Measurements from ENCODE around the gene PTGS1. TPM values are rescaled to one million over a fixed set of nuclear protein-coding genes. Genes with fewer than 3 reads are reported as not detected.

The PTGS1 gene
- total and polyA plus RNA-seq, 4 experiments from 2014 or later = 0.17 to 0.49 (median 0.28) TPM; not detected in 1

GRCh38 chr9:122347348-122348287 is 23.2 kb upstream of the PTGS1 start:
- Histone ChIP-seq H3K36me3 (ENCODE audit: insufficient read depth, low read length) (no peaks in the 10 kb centered on the region), H3K4me3 (ENCODE audit: low read length in 2 of 2) (peak overlapping the region in 1 of 2 donors; percentile 28), H3K27me3 (ENCODE audit: insufficient read depth, low read length) (peaks cover 13% of the 10 kb centered on the region), H3K9me3 (ENCODE audit: control insufficient read depth in 1 of 2, low read length in 2 of 2) (no peaks in the 10 kb centered on the region), H3K27ac (ENCODE audit: low read depth, low read length) (no peak overlapping the region), H3K4me1 (ENCODE audit: insufficient read depth, low read length) (peaks cover 7% of the 10 kb centered on the region)
- no peaks in the 10 kb centered on the region for H3K36me3 Mint-ChIP-seq
- H3K4me1 Mint-ChIP-seq = peaks cover 0 to 7% (median 3%) of the 10 kb centered on the region in 4 donors
- H3K27ac Mint-ChIP-seq = no peak overlapping the region
- ChIA-PET POLR2A (ENCODE audit: partially characterized antibody) (no interaction called here), CTCF (ENCODE audit: partially characterized antibody) (interaction anchor here (1.1 to 7.1 kb wide), 3 partner anchors 82 to 250 kb away, joined by 3 to 143 read pairs (median 34); no protein-coding TSS in a partner anchor)
- H3K9me3 Mint-ChIP-seq = peaks cover 0 to 2% (median under 1%) of the 10 kb centered on the region in 8 donors
- peaks cover 23 to 50% of the 10 kb centered on the region in 2 donors for H3K27me3 Mint-ChIP-seq
- intact Hi-C loops (cut with micrococcal nuclease) = no loop called here
- DNase-seq = no peak
- H3K4me3 Mint-ChIP-seq = peak overlapping the region; percentile 70 to 86 (median 79)

GRCh38 chr9:122348288-122348777 is 22.5 kb upstream of the PTGS1 start:
- POLR2A ChIA-PET (ENCODE audit: partially characterized antibody) = no interaction called here
- Histone ChIP-seq H3K27ac (ENCODE audit: low read depth, low read length) (no peak overlapping the region), H3K4me3 (ENCODE audit: low read length in 2 of 2) (no peak overlapping the region), H3K4me1 (ENCODE audit: insufficient read depth, low read length) (peaks cover 7% of the 10 kb centered on the region), H3K36me3 (ENCODE audit: insufficient read depth, low read length) (no peaks in the 10 kb centered on the region), H3K9me3 (ENCODE audit: control insufficient read depth in 1 of 2, low read length in 2 of 2) (no peaks in the 10 kb centered on the region), H3K27me3 (ENCODE audit: insufficient read depth, low read length) (peaks cover 13% of the 10 kb centered on the region)
- intact Hi-C loops (cut with micrococcal nuclease) = no loop called here
- H3K4me1 Mint-ChIP-seq = peaks cover 0 to 7% (median 3%) of the 10 kb centered on the region in 4 donors
- no peak overlapping the region for H3K27ac Mint-ChIP-seq
- CTCF ChIA-PET (ENCODE audit: partially characterized antibody) = interaction anchor here (4.3 to 7.1 kb wide), 2 partner anchors 222 to 251 kb away, joined by 34 to 143 read pairs; no protein-coding TSS in a partner anchor
- peak overlapping the region in 3 of 8 donors; percentile 0 to 76 (median 58) for H3K4me3 Mint-ChIP-seq
- DNase-seq = no peak
- H3K36me3 Mint-ChIP-seq = no peaks in the 10 kb centered on the region
- peaks cover 0 to 9% (median 1%) of the 10 kb centered on the region in 8 donors for H3K9me3 Mint-ChIP-seq
- H3K27me3 Mint-ChIP-seq = peaks cover 23 to 51% of the 10 kb centered on the region in 2 donors

GRCh38 chr9:122348791-122349190 is 22.0 kb upstream of the PTGS1 start:
- DNase-seq = no peak
- CTCF ChIA-PET (ENCODE audit: partially characterized antibody) = interaction anchor here (4.3 to 7.1 kb wide), 2 partner anchors 223 to 251 kb away, joined by 34 to 143 read pairs; no protein-coding TSS in a partner anchor
- H3K27me3 Mint-ChIP-seq = peaks cover 23 to 51% of the 10 kb centered on the region in 2 donors
- intact Hi-C loops (cut with micrococcal nuclease) = no loop called here
- Histone ChIP-seq H3K27ac (ENCODE audit: low read depth, low read length) (no peak overlapping the region), H3K9me3 (ENCODE audit: control insufficient read depth in 1 of 2, low read length in 2 of 2) (no peaks in the 10 kb centered on the region), H3K4me1 (ENCODE audit: insufficient read depth, low read length) (peaks cover 7% of the 10 kb centered on the region), H3K36me3 (ENCODE audit: insufficient read depth, low read length) (no peaks in the 10 kb centered on the region), H3K27me3 (ENCODE audit: insufficient read depth, low read length) (peaks cover 13% of the 10 kb centered on the region), H3K4me3 (ENCODE audit: low read length in 2 of 2) (no peak overlapping the region)
- peaks cover 0 to 13% (median 3%) of the 10 kb centered on the region in 8 donors for H3K9me3 Mint-ChIP-seq
- no peak overlapping the region for H3K27ac Mint-ChIP-seq
- H3K36me3 Mint-ChIP-seq = no peaks in the 10 kb centered on the region
- peaks cover 0 to 7% (median 3%) of the 10 kb centered on the region in 4 donors for H3K4me1 Mint-ChIP-seq
- peak overlapping the region in 3 of 8 donors; percentile 0 to 76 (median 58) for H3K4me3 Mint-ChIP-seq
- POLR2A ChIA-PET (ENCODE audit: partially characterized antibody) = no interaction called here

GRCh38 chr9:122349201-122349600 is 21.6 kb upstream of the PTGS1 start:
- Histone ChIP-seq H3K9me3 (ENCODE audit: control insufficient read depth in 1 of 2, low read length in 2 of 2) (no peaks in the 10 kb centered on the region), H3K4me3 (ENCODE audit: low read length in 2 of 2) (no peak overlapping the region), H3K27ac (ENCODE audit: low read depth, low read length) (no peak overlapping the region), H3K27me3 (ENCODE audit: insufficient read depth, low read length) (peaks cover 13% of the 10 kb centered on the region), H3K4me1 (ENCODE audit: insufficient read depth, low read length) (peaks cover 7% of the 10 kb centered on the region), H3K36me3 (ENCODE audit: insufficient read depth, low read length) (no peaks in the 10 kb centered on the region)
- ChIA-PET CTCF (ENCODE audit: partially characterized antibody) (interaction anchor here (0.9 to 7.2 kb wide), 11 partner anchors 10 to 461 kb away, joined by 3 to 165 read pairs (median 9); no protein-coding TSS in a partner anchor), POLR2A (ENCODE audit: partially characterized antibody) (no interaction called here)
- Mint-ChIP-seq H3K27me3 (peaks cover 19 to 48% of the 10 kb centered on the region in 2 donors), H3K36me3 (no peaks in the 10 kb centered on the region), H3K27ac (no peak overlapping the region), H3K9me3 (peaks cover 0 to 13% (median 3%) of the 10 kb centered on the region in 8 donors), H3K4me3 (no peak overlapping the region), H3K4me1 (peaks cover 0 to 7% (median 3%) of the 10 kb centered on the region in 4 donors)
- no peak for DNase-seq
- intact Hi-C loops (cut with micrococcal nuclease) = no loop called here

- peaks cover 0 to 13% (median 3%) of the 10 kb centered on the region in 8 donors for H3K9me3 Mint-ChIP-seq
- ChIA-PET POLR2A (ENCODE audit: partially characterized antibody) (interaction anchor here (0.7 kb wide), 1 partner anchor 251 kb away, joined by 4 read pairs; no protein-coding TSS in a partner anchor), CTCF (ENCODE audit: partially characterized antibody) (interaction anchor here (0.5 to 7.2 kb wide), 32 partner anchors 11 to 1193 kb away, joined by 3 to 165 read pairs (median 4); no protein-coding TSS in a partner anchor)
- intact Hi-C loops (cut with micrococcal nuclease) = loop anchor here (1.0 kb wide), 3 partner anchors 251 to 460 kb away; no protein-coding TSS in a partner anchor
- no peak overlapping the region for H3K27ac ChIP-seq (ENCODE audit: low read depth, low read length)
- no peaks in the 10 kb centered on the region for H3K36me3 Mint-ChIP-seq
- peaks cover 7% of the 10 kb centered on the region for H3K4me1 ChIP-seq (ENCODE audit: insufficient read depth, low read length)
- no peak overlapping the region for H3K4me3 ChIP-seq (ENCODE audit: low read length in 2 of 2)
- H3K4me3 Mint-ChIP-seq = peak overlapping the region in 1 of 8 donors; percentile 23
- H3K27ac Mint-ChIP-seq = no peak overlapping the region
- no peaks in the 10 kb centered on the region for H3K9me3 ChIP-seq (ENCODE audit: control insufficient read depth in 1 of 2, low read length in 2 of 2)
- peaks cover 13% of the 10 kb centered on the region for H3K27me3 ChIP-seq (ENCODE audit: insufficient read depth, low read length)
- H3K27me3 Mint-ChIP-seq = peaks cover 13 to 41% of the 10 kb centered on the region in 2 donors
- no peaks in the 10 kb centered on the region for H3K36me3 ChIP-seq (ENCODE audit: insufficient read depth, low read length)
- H3K4me1 Mint-ChIP-seq = peaks cover 0 to 7% (median 3%) of the 10 kb centered on the region in 4 donors
- peak; percentile 62 to 70 (median 65) for DNase-seq
Observed at GRCh38 chr9:122350577-122351355, 20.1 kb upstream of the PTGS1 start.

GRCh38 chr9:122354536-122355199 is 16.2 kb upstream of the PTGS1 start:
- Histone ChIP-seq H3K27me3 (ENCODE audit: insufficient read depth, low read length) (peaks cover 3% of the 10 kb centered on the region), H3K4me3 (ENCODE audit: low read length in 2 of 2) (no peak overlapping the region), H3K9me3 (ENCODE audit: control insufficient read depth in 1 of 2, low read length in 2 of 2) (no peaks in the 10 kb centered on the region), H3K36me3 (ENCODE audit: insufficient read depth, low read length) (no peaks in the 10 kb centered on the region), H3K4me1 (ENCODE audit: insufficient read depth, low read length) (no peaks in the 10 kb centered on the region), H3K27ac (ENCODE audit: low read depth, low read length) (no peak overlapping the region)
- ChIA-PET CTCF (ENCODE audit: partially characterized antibody) (interaction anchor here (0.7 to 7.2 kb wide), 4 partner anchors 93 to 258 kb away, joined by 3 to 165 read pairs (median 4); no protein-coding TSS in a partner anchor), POLR2A (ENCODE audit: partially characterized antibody) (no interaction called here)
- Mint-ChIP-seq H3K27me3 (peaks cover 18 to 20% of the 10 kb centered on the region in 2 donors), H3K9me3 (peaks cover 0 to 21% (median 5%) of the 10 kb centered on the region in 8 donors), H3K36me3 (no peaks in the 10 kb centered on the region), H3K4me1 (no peaks in the 10 kb centered on the region), H3K27ac (peak overlapping the region in 1 of 7 donors; percentile 68), H3K4me3 (no peak overlapping the region)
- no peak for DNase-seq
- intact Hi-C loops (cut with micrococcal nuclease) = no loop called here

Data from CD4-positive, alpha-beta memory T cell (primary cell).